KOPT-K1 (cell line): ENCODE results near the gene UFD1.

Experiments used
- H3K27ac ChIP-seq: fragments of 200-600 bp; sonication (generic); 2 replicates; pipeline ENCODE4 v1.5.1; 2016; ENCODE audit warnings: antibody characterized with exemption, mild to moderate bottlenecking, low read depth, low read length; ENCODE audit not compliant: poor library complexity, severe bottlenecking
- H3K36me3 ChIP-seq: fragments of 200-600 bp; sonication (generic); 2 replicates; pipeline ENCODE4 v1.5.1; 2017; ENCODE audit warnings: antibody characterized with exemption, mild to moderate bottlenecking, low read length, moderate library complexity; ENCODE audit not compliant: insufficient read depth
- H3K9me3 ChIP-seq: fragments of 200-600 bp; sonication (generic); 2 replicates; pipeline ENCODE4 v1.5.1; 2017; ENCODE audit warnings: antibody characterized with exemption, low read length, mild to moderate bottlenecking; ENCODE audit not compliant: insufficient read depth, poor library complexity, severe bottlenecking

The UFD1 gene

DNA sequence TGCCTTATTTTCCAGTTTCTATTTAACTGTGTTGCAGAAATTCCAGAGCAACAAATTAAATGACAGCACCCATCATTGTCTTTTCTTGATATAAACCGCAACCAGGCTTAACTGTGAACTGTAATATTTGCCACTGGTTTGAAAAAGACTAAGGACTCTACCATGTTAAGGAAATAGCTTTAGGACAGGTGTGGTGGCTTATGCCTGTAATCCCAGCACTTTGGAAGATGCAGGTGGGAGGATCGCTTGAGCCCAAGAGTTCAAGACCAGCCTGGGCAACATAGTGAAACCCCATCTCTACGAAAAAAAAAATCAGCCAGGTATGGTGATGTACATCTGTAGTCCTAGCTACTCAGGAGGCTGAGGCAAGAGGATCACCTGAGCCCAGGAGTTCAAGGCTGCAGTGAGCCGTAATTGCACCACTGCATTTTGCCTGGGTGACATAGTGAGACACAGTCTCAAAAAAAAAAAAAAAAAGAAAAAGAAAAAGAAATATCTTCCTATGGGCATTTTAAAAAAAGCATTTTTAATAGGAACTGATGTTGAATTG is 76.3 kb downstream of the UFD1 start:
- peaks cover 99% of the 10 kb centered on the region for H3K36me3 ChIP-seq
- no peak overlapping the region for H3K27ac ChIP-seq
- H3K9me3 ChIP-seq, result no peaks in the 10 kb centered on the region

DNA sequence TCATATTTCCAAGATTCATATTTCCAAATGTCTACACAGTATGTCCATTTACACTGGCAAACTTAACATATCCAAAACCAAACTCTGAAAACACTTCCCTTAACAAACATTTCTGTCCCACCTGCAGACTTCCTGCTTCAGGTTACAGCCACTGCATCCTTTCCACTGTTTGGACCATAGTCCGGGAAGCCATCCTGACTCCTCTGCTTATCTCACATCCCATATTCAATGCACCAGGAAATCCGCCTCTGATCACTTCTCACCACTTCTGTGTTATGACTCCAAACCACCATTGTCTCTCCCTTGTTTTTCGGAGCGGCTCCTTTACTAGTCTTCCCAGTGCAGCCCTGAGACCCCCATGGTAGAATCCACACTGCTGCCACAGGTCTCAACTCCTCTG is 77.5 kb downstream of the UFD1 start:
- Histone ChIP-seq H3K27ac (no peak overlapping the region), H3K36me3 (peaks cover 99% of the 10 kb centered on the region)

DNA sequence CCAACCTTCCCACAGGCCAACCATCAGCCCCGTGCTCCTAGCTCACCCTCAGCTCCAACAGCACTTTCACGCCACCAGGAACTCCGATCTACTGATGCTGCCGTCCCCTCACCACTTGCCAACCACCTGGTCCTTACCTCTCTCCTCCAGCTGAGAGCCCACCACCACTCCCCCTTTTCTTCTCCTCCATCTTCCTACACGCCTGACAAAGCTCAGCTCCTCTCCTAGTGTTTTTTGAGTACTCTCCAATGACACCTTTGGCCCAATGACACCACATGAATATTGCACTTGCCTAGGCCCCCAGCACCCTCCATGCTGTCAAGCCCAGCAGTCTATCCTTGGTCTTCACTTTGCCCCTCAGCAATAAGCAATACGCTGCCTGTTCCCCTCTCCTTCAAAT is 78.1 kb downstream of the UFD1 start:
- Histone ChIP-seq H3K27ac (no peak overlapping the region), H3K36me3 (peaks cover 99% of the 10 kb centered on the region), H3K9me3 (no peaks in the 10 kb centered on the region)

More for the DNA sequence above, 77.5 kb downstream of the UFD1 start:
- no peaks in the 10 kb centered on the region for H3K9me3 ChIP-seq
